Brain microvascular endothelial cell (primary cell): ENCODE results near the gene TOR2A.
A peak's percentile ranks its signal among the peaks of the same experiment; 100 is the strongest.

Experiments used
- DNase-seq: peaks from one replicate; pipeline ENCODE4 v3.0.0-alpha.2; 2020
- H3K27ac ChIP-seq: fragments of 250-450 bp; sonication (Bioruptor Pico); 2 replicates; pipeline ENCODE4 v1.5.1; 2020; ENCODE audit warnings: mild to moderate bottlenecking, moderate library complexity
- H3K27me3 ChIP-seq: fragments of 250-450 bp; sonication (Bioruptor Pico); replicated peaks from 2 replicates; pipeline ENCODE4 v1.5.1; 2020; ENCODE audit warnings: mild to moderate bottlenecking
- H3K36me3 ChIP-seq: fragments of 250-450 bp; sonication (Bioruptor Pico); replicated peaks from 2 replicates; pipeline ENCODE4 v1.5.1; 2020; ENCODE audit warnings: mild to moderate bottlenecking
- H3K4me3 ChIP-seq: 2 replicates; pipeline ENCODE4 v1.5.1; 2011; ENCODE audit warnings: low read depth, mild to moderate bottlenecking, control low read depth, low read length, moderate library complexity
- in situ Hi-C: cut with HindIII; loops from 2 replicates; pipeline ENCODE4 v1.10.0; 2017; ENCODE audit warnings: low sequenced_read_pairs, low pct_ligation_motif_present
- TF ChIP-seq, protein P1 (sequence below): IDR thresholded peaks from 2 replicates; pipeline ENCODE4 v1.5.1; 2011; ENCODE audit warnings: low read depth, mild to moderate bottlenecking, moderate library complexity, low read length, control low read depth, inconsistent platforms; ENCODE audit errors: missing control alignments

Gene TOR2A

DNA sequence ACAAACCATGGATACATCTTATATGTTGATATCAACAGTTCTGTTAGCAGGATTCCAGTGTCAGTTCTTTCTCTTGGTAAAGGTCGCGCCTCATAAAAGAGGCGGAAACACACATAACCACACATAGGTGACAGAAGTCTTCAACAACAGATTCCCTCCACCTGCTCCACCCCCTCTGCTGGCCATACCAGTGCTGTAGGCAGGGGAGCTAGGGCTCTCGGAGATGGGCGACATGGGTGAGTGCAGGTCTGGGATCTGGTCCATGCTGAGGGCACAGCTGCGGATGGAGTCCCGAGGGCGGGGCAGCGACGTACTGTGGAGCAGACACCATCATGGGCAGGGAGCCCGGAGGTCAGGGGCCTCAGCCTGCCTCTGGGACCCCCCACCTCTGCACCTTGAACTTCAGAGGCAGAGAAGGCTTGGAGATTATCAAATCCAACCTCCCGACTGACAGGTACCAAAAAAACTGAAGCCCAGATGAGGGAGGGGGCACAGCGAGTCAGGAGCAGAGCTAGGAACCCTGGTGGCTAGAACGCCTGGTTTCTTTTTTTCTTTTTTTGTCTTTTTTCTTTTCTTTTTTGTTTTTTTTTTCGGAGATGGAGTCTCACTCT lies 12.0 kb upstream of the TOR2A start:
- no peak for DNase-seq
- H3K27ac ChIP-seq, result no peak overlapping the region
- H3K27me3 ChIP-seq, result no peaks in the 10 kb centered on the region
- H3K4me3 ChIP-seq, result no peak overlapping the region
- TF ChIP-seq, protein P1, sequence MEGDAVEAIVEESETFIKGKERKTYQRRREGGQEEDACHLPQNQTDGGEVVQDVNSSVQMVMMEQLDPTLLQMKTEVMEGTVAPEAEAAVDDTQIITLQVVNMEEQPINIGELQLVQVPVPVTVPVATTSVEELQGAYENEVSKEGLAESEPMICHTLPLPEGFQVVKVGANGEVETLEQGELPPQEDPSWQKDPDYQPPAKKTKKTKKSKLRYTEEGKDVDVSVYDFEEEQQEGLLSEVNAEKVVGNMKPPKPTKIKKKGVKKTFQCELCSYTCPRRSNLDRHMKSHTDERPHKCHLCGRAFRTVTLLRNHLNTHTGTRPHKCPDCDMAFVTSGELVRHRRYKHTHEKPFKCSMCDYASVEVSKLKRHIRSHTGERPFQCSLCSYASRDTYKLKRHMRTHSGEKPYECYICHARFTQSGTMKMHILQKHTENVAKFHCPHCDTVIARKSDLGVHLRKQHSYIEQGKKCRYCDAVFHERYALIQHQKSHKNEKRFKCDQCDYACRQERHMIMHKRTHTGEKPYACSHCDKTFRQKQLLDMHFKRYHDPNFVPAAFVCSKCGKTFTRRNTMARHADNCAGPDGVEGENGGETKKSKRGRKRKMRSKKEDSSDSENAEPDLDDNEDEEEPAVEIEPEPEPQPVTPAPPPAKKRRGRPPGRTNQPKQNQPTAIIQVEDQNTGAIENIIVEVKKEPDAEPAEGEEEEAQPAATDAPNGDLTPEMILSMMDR, result peak; percentile 17
- no peaks in the 10 kb centered on the region for H3K36me3 ChIP-seq
- in situ Hi-C loops, result no loop called here

DNA sequence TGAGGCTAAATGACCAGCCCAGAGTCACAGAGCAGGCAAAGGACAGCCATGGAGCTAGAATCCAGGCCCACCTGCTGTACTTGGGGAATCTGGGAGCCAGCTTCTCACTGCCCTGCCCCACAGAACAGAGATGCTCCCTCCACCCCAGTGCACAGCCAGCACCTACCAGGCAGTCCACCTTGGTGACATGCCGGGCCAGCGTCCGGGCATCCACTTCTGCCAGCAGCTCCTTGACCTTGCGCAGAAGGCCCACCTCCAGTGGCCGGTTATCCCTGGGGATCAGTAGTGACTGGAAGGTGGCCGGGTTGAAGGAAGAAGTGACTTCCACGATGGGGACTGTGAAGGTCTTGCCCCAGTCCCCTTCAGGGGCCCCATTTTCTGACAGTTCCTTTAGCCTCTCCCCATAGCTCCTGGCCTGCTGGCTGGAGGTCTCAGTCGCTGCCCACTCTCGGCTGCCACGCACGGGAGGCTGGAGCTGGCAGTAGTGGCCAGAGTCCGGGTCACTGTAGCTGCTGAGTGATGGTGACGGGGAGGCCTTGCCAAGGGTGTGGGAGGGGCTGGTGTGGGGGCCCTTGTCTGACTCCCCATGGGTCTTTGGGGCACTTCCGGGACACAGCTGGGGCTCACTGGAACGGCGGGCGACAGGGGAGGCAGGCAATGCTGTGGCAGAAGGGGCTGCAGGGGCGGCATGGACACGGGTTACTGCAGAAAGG lies 9.5 kb upstream of the TOR2A start:
- in situ Hi-C loops, result no loop called here
- no peak for DNase-seq
- TF ChIP-seq, protein P1, result no peak
- Histone ChIP-seq H3K4me3 (no peak overlapping the region), H3K27me3 (no peaks in the 10 kb centered on the region), H3K36me3 (no peaks in the 10 kb centered on the region), H3K27ac (no peak overlapping the region)

DNA sequence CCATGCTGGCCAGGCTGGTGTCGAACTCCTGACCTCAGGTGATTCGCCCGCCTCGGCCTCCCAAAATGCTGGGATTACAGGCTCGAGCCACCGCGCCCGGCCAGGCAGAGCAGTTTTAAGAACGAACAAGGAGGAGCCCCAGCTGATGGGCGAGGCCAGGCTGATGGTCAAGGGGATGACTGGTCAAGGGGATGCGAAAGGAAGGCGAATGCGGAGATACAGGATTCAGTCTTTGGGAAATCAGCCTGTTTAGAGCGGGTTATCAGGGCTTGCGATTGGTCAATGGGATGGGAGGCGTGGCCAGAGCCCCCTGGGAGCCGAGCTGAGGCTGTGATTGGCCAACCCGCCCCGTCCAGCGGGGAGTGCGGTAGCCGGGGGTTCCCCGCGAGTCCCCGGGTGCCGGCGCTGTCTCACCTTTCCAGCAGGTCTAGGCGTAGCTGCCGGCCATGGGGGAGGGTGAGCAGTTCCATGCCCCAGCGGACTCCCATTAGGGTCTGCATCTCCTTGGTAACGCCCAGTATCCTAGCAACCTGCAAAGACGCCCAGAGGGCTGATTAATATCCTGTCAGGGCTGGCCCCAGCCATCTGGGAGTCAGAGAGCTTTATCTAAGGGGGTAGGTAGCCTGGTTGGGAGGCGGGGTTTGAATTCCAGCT lies 7.5 kb upstream of the TOR2A start:
- Histone ChIP-seq H3K36me3 (no peaks in the 10 kb centered on the region), H3K27ac (no peak overlapping the region), H3K27me3 (no peaks in the 10 kb centered on the region), H3K4me3 (peak overlapping the region; percentile 53)
- DNase-seq, result no peak
- TF ChIP-seq, protein P1, result no peak
- in situ Hi-C loops, result no loop called here

DNA sequence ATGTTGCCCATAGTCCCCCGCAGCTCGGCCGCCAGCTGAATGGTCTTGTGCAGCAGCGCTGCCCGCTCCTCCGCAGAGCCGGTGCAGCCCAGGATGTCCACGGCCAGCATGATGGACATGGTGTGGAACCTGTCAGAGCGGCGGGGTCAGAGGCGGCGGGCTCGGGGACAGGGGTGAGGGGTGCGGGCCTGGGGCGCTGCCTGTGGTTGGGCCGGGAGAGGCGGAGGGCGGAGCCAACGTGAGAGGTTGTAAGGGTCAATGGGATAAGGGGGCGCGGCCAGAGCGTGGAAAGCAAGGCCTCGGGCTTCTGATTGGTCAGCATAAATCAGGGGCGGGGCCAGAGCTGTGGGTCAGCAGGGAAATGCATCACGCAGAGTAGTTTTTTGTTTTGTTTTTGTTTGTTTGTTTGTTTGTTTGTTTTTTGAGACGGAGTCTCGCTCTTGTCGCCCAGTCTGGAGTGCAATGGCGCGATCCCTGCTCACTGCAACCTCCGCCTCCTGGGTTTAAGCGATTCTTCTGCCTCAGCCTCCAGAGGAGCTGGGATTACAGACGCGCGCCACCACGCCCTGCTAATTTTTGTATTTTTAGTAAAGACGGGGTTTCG lies 6.8 kb upstream of the TOR2A start:
- H3K4me3 ChIP-seq, result peak overlapping the region; percentile 53
- in situ Hi-C loops, result no loop called here
- no peaks in the 10 kb centered on the region for H3K27me3 ChIP-seq
- H3K27ac ChIP-seq, result no peak overlapping the region
- TF ChIP-seq, protein P1, result no peak
- no peaks in the 10 kb centered on the region for H3K36me3 ChIP-seq
- DNase-seq, result no peak

DNA sequence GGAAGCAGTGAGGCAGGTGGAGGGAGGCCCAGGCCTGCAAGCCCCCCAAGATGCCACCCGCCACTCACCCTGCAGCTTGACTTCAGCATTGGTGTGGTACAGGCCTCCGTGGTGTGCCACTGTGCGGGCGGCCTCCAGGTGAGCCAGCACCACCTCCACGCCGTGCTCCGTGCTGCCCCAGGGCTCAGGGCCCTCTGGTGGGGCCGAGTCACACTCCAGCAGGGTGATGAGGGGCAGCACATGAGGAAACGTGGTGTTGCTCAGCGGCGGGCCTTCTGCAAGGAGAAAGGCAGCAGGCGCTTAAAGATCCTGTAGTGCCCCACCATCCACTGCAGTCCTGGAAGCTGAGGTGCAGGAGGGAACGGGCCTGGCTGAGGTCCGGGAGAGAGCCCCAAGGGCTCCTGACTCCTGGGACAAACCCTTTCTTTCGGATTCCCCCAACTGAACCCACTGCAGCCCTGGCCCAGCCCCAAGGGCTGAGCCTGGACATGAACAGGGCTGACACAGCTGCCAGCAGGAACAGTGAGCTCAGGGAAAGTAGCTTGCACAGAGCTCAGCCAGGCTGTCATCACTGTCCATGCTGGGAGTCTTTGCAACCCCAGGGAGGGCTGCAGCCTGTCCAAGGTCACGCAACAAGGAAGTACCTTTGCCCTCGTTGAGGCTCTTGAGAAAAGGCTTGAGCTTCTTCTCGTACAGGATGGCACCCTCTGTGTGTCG lies 4.7 kb upstream of the TOR2A start:
- in situ Hi-C loops, result no loop called here
- H3K36me3 ChIP-seq, result no peaks in the 10 kb centered on the region
- TF ChIP-seq, protein P1, result no peak

More for the DNA sequence above, 4.7 kb upstream of the TOR2A start:
- no peak for DNase-seq
- H3K27ac ChIP-seq, result no peak overlapping the region
- no peak overlapping the region for H3K4me3 ChIP-seq
- H3K27me3 ChIP-seq, result no peaks in the 10 kb centered on the region
